ENCODE results near the gene MYB. TPM values are rescaled to one million over a fixed set of nuclear protein-coding genes. Genes with fewer than 3 reads are reported as not detected.

Gene MYB
- total and polyA plus RNA-seq, 2 of the 8 experiments (the other 6 are each of a cell fraction or from before 2014, with no cell fraction given): 4.0 to 7.6 TPM

GRCh38 chr6:135176058-135176457 lies 5.0 kb upstream of the MYB start:
- H3K27ac ChIP-seq (ENCODE audit: low read depth, low read length): no peak overlapping the region
- H4K8ac ChIP-seq (ENCODE audit: extremely low read depth, insufficient read depth, low read length): no peak overlapping the region
- no peak overlapping the region for H3K23ac ChIP-seq (ENCODE audit: insufficient read length)
- H3K9me3 ChIP-seq (ENCODE audit: insufficient read depth in 2 of 2, low read depth in 1 of 2, low read length in 1 of 2): no peaks in the 10 kb centered on the region
- H4K5ac ChIP-seq (ENCODE audit: insufficient read length, low read depth, low read length): no peak overlapping the region
- peaks cover 0 to 3% (median 0%) of the 10 kb centered on the region in 4 experiments; a peak in 1 of 7 replicates for H3K4me1 ChIP-seq (replicated peaks in 1 of 4; ENCODE audit: control insufficient read depth in 3 of 4, insufficient read depth in 4 of 4, low read length in 3 of 4)
- DNase-seq (ENCODE audit: low read depth in 1 of 2, low spot score in 2 of 2) (no peak), FAIRE-seq (no peak)
- no peak overlapping the region for H2BK20ac ChIP-seq (ENCODE audit: low read length)
- H3K18ac ChIP-seq (ENCODE audit: extremely low read depth, low read length): no peak overlapping the region
- H3K79me1 ChIP-seq (ENCODE audit: low read depth, low read length): no peaks in the 10 kb centered on the region
- ChIA-PET POLR2A (ENCODE audit: partially characterized antibody) (no interaction called here), CTCF (ENCODE audit: partially characterized antibody) (interaction anchor here (0.8 to 4.7 kb wide), 4 partner anchors 14 to 139 kb away, joined by 3 to 38 read pairs (median 5); no protein-coding TSS in a partner anchor)
- no peaks in the 10 kb centered on the region for H3K27me3 ChIP-seq (replicated peaks in 1 of 4; ENCODE audit: control insufficient read depth in 3 of 4, extremely low read depth in 1 of 4, insufficient read depth in 3 of 4, low read length in 3 of 4)
- no peak for TF ChIP-seq USF2 (IDR thresholded peaks at IDR 0.05; ENCODE audit: low read length)
- H3K9ac ChIP-seq (replicated peaks in 1 of 4; ENCODE audit: extremely low read depth in 1 of 4, low read depth in 3 of 4, low read length in 3 of 4): no peak overlapping the region
- no peak overlapping the region for H3K56ac ChIP-seq (replicated peaks; ENCODE audit: insufficient read length, low read depth, low read length)
- H2AK5ac ChIP-seq (ENCODE audit: low read depth, low read length): no peak overlapping the region
- H3K4me2 ChIP-seq (ENCODE audit: insufficient read depth in 1 of 2, low read depth in 2 of 2, low read length in 2 of 2): no peak overlapping the region
- no peak overlapping the region for H2BK15ac ChIP-seq (ENCODE audit: low read length)
- no peaks in the 10 kb centered on the region for H4K20me1 ChIP-seq (replicated peaks in 1 of 2; ENCODE audit: control insufficient read depth in 1 of 2, insufficient read depth in 2 of 2, low read length in 2 of 2)
- no peak overlapping the region for H4K91ac ChIP-seq (replicated peaks; ENCODE audit: insufficient read length, low read length)
- no peak overlapping the region for H3K4ac ChIP-seq (replicated peaks; ENCODE audit: insufficient read length, low read depth, low read length)
- H3K14ac ChIP-seq (ENCODE audit: insufficient read length): no peak overlapping the region
- no peak overlapping the region for H2AFZ ChIP-seq (ENCODE audit: low read length)
- H3K4me3 ChIP-seq (ENCODE audit: extremely low read depth in 1 of 4, insufficient read depth in 2 of 4, low read depth in 3 of 4, low read length in 4 of 4): no peak overlapping the region
- H3K23me2 ChIP-seq (ENCODE audit: low read depth, low read length): peaks cover 6% of the 10 kb centered on the region; the same call in 1 of the 2 replicates
- no peak overlapping the region for H2BK12ac ChIP-seq (ENCODE audit: low read depth, low read length)
- H3K79me2 ChIP-seq (ENCODE audit: control insufficient read depth in 1 of 2, insufficient read depth in 2 of 2, low read length in 2 of 2): no peaks in the 10 kb centered on the region
- no peaks in the 10 kb centered on the region for H3K36me3 ChIP-seq (ENCODE audit: control insufficient read depth in 2 of 4, insufficient read depth in 4 of 4, low read length in 3 of 4)
- H2BK120ac ChIP-seq (replicated peaks; ENCODE audit: low read depth, low read length): no peak overlapping the region
- no peak overlapping the region for H2BK5ac ChIP-seq (ENCODE audit: low read depth, low read length)

Data from H1 (cell line).